Activated CD4-positive, alpha-beta T cell treated with anti-CD3 and anti-CD28 coated beads for 24 hours (primary cell): Measurements from ENCODE around the gene MRPS34.

Experiments used
- DNase-seq, 2 donors: peaks; one replicate each; pipeline ENCODE4 v3.0.0-alpha.2; 2020; ENCODE audit warnings: low read depth in 2 of 2

MRPS34 gene

DNA sequence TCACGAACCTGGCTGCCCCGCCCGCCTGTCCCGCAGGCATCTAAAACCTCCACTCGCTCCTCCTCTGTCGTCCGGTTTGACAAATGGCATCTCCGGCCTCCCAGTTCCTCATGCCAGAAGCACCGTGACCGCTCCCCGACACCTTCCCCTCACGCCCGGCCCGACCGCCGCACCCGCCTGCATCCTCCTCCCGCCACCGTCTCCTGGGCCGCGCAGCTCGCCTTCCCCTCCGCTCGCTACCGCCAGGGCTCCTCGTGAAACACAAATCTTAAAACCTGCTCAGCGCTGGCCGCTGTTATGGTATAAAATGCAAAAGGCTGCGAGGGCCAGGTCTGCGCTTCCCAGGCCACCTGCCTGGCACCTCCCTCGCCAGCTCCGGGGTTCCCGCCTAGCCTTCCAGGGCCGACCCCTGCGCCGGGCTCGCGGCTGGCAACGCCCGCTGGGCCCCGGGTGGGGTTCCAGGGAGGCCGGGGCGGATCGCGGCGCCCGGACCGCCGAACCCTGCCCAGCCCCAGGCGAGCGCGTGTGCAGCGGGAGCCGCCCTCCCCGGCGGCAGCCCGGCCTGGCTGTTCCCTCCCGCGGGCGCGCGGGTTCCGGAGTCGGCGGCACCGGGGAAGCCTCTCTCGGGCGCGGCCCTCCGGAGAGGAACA, 8.9 kb upstream of the MRPS34 start:
- DNase-seq = no peak

- no peak for DNase-seq
These were observed 8.3 kb upstream of the MRPS34 start for GRCh38 chr16:1781254-1781653.

- no peak for DNase-seq
These were observed 7.7 kb upstream of the MRPS34 start for GRCh38 chr16:1780677-1781072.

DNA sequence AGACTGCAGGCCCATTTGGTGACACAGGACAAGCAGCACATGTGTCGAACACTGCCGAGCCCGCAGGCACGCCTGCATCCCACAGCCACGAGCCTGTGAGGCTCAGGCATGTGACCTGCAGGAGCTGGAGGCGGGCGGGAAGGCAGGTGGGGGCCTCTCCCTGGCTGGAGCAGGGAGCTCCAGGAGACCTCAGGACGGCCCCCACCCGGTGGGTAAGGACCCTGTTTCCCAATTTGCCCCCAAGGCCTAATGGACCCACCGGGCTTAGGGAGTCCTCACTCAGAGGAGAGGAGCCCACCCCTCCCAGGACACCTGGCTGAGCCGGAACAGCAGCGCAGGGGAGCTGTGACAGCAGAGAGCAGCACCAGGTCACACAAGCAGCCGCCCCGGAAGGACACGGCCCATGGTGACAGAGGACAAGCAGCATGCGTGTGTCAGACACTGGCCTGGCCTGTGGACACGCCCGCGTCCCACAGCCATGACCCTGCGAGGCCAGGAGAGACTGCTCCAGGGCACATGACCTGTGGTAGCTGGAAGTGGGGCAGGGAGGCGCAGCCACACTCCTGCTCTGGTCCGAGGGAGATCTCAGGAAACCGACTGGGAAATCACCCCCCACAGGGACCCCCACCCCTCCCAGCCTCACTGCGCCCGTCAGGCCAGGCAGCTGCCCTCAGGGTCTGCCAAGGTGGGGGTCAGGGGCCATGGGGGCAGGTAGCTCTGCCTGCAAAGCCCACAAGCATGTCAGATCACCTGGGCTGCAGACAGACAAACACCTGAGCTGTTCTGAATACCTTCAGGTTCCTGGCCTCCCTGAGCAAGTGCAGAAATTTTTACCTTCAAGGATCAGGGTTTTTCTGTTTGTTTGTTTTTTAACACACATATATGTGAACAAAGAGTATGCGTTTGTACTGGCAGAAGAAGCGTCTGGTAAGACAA, 7.1 kb upstream of the MRPS34 start:
- DNase-seq = no peak

DNA sequence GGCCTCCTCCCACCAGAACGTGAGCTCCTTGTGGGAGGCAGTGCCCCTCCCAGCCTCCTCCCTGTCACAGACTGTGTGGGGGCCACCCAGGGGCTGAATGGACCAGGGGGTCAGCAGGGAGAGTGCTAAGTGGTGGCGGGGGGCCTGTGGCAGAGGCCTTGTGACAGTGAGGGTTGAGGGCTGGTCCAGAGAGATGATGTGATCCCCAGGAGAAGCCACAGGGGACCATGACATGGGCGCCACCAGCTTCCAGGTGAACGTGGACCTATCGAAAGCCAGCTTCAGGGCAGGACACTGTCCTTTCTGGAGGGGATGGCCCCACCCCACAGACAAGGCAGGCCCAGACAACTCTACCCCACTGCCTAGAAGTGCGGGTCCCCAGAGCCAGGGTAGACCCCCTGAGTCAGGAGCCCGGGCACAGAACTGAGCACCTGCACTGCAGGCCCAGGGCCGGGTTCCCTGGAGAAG, 6.3 kb upstream of the MRPS34 start:
- no peak for DNase-seq

DNA sequence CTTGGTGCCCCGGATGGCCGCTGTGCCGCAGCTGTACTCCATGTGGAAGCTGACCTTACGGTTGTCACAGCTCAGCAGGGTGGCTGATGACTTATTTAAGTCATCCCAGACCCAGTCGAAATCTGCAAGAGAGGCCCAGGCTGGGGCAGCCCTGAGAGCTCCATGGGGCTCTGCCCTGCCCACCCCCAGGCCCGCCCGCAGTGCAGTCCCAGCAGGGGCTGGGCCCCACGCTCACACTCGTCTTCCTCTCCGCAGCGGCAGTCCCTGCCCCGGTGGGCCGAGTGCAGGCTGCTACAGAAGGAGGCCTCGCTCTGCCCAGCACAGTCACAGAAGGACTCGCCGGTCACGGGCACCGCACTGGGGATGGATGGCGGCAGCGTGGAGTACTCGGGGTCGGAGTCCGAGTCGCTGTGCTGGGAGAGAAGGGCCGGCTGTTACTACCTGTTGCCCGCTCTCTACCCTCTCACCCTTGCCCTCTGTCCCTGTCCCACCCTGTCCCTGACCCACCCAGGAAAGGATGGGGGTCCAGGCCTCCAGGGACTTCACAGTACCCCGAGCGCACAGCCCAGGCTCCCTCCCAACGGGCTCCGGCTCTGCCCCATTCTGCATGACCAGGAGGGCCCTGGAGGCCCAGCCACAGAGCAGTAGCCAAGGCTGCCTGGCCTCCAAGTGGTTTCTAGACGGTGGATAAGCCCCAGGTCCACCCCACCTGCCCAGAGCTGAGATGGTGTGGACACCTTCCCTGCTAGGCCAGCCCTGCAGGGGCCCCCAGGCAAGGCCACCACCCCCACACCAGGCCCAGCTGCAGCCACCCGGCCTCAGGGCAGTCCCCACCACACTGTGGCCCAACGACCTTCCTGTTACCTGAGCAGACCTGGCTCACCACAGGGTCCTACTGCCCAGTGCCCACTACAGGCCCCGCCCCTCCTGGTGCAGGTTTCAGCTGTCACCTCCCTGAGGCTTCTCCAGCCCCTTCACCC, 5.6 kb upstream of the MRPS34 start:
- DNase-seq = no peak

- DNase-seq = no peak
These were observed 4.7 kb upstream of the MRPS34 start for GRCh38 chr16:1777375-1778199.

- no peak for DNase-seq
These were observed 4.0 kb upstream of the MRPS34 start for GRCh38 chr16:1776991-1777374.

DNA sequence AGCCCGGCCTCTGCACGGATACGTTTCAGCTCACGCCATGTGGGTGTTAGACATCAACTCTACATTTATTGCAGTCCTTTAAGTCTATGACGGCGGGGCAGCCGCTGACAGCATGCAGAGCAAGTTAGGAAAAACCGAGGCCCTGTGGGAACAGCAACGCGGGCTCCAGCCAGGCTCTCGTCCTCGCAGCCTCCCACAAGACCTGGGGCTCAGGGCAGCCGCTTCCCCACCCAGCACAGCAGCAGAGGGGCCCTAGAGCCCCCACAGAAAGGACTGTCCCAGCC, 3.7 kb upstream of the MRPS34 start:
- no peak for DNase-seq

DNA sequence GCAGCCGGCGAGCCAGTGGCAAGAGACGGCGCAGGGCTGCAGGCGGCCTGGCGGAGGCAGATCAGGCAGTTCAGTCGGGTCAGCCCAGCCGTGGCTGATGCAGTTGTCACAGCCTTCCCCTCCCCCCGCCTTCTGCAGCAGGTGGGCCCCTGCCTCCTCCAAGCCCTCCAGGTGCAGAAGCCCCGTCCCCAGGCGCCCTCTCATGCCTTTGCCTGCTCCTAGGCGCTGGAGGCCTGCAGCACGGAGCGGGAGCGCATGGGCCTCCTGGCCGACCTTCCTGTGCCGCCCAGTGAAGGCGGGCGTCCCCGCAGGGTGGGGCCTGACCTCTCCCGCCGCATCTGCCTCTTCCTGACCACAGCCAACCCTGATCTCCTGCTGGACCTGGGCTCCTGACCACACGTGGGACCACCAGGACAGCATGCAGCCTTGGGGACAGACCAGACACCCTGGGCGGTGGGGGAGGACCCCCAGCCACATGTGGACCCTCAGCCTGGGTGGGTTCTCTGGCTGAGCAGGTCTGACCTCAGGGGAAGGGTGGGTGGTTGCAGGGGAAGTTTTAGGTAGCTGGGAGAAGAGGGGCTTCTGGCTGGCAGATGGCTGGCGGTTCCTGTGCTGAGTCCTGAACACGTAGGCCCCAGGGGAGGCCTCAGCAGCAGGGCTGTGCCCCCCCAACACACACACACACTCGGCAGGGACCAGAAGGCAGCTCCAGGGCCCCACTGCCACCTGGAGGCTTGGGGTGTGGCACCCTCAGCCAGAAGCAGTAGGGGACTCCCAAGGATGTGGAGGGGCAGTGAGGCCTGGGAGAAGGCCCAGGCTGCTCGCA, 3.1 kb upstream of the MRPS34 start:
- DNase-seq = no peak

- no peak for DNase-seq
These were observed 2.3 kb upstream of the MRPS34 start for GRCh38 chr16:1775006-1775845.

- DNase-seq = no peak
These were observed 1.5 kb upstream of the MRPS34 start for GRCh38 chr16:1774448-1774780.

DNA sequence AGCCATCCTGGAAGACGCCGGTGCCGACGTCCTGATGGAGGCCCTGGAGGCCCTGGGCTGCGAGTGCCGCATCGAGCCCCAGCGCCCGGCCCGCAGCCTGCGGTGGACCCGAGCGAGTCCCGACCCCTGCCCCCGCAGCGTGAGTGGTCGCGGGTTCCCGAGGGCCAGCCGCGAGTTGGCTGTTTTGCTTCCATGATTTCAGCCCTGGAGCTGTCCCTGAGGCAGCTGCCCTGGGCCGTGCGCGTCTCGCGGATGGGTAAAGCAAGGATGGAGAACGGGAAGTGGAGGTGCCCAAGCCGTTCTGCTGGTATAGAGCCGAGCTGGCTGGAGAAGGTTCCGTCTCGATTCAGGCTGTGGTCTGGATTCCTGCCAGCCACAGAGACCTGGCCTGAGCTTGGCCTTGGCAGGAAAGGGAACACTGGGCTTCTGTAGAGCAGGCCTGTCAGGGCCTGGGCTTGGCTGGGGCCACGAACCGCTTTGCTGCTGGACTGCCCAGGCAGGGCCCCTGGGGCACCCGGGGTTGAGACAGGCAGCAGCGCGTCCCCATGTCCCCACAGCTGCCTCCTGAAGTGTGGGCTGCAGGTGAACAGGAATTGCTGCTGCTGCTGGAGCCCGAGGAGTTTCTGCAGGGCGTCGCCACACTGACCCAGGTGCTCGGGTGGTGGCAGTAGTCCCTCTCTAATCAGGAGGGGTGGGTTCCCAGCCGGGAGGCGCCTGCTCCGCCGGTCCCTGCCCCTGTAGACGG, 941 bp upstream of the MRPS34 start:
- no peak for DNase-seq

- no peak for DNase-seq
These were observed 499 bp downstream of the MRPS34 start, which contains the start of gene EME2 for GRCh38 chr16:1772362-1772907. Gene EME2, plus strand, starts transcription at chr16:1772810. Its CDS starts 418 bp downstream, at chr16:1773228.

DNA sequence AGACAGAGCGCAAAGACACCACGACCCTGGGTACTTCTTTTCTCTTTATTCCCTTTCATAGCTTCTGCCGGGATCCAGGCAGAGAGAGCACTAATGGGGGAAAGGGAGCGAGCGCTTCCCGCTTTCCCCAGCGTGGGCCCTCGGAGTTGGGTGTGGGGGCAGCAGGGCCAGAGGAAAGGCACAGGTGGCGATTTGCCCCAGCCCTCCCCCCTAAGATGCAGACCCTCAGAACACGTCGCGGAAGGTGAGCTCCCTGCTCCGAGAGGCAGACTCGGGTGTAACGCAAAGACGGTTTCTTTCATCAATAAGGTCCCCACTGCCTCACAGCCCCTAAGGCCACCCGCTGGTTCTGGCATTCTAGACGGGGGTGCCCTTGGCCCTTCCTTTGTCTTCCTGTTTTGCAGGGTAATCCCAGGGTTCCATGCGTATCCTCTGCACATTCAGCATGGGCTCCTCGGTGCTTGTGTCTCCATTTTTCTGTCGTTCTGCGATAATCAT, 1.0 kb downstream of the MRPS34 start:
- DNase-seq = no peak

DNA sequence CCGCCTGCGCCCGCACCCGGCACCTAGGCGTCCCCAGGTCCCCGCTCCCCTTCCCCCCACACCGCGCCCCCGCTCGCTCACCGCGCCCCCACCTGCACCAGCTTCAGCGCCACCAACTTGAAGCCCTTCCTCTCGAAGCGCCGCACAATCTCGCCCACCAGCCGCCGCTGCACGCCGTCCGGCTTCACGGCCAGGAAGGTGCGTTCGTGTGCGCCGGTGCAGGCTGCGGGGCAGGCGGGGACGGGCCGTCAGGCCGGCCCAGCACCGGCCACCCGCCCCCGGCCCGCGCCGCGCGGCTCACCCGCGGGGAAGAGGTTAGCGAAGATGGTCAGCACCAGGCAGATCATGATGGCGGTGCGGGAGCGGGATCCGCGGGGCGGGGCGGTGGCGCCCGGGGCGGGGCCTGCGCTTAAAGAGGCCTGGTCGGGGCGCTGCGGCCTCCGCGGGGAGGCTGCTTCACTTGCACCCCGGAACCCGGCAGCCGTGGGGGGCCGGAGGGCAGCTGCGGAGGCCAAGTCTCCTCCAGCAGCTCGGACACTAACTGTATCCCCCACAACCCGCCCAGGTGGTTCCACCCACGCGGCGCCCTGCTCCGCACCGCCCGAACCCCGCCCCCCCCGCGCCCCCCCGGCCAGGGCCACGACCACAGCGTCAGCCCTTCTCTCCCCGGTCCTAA, 1.6 kb downstream of the MRPS34 start, which contains the start of gene NME3:
Gene NME3 (minus strand): TSS at position 356 of the 676 bp plus-strand sequence. CDS start 9 bp downstream, at position 347.
- DNase-seq = peak; percentile 66 to 69
